ENCODE results near the gene MGMT.
"Not testable (repeated sequence)": the region's sequence is repeated elsewhere in the genome, so short reads cannot be mapped to it uniquely, and the experiment has no call there.

The MGMT gene

DNA sequence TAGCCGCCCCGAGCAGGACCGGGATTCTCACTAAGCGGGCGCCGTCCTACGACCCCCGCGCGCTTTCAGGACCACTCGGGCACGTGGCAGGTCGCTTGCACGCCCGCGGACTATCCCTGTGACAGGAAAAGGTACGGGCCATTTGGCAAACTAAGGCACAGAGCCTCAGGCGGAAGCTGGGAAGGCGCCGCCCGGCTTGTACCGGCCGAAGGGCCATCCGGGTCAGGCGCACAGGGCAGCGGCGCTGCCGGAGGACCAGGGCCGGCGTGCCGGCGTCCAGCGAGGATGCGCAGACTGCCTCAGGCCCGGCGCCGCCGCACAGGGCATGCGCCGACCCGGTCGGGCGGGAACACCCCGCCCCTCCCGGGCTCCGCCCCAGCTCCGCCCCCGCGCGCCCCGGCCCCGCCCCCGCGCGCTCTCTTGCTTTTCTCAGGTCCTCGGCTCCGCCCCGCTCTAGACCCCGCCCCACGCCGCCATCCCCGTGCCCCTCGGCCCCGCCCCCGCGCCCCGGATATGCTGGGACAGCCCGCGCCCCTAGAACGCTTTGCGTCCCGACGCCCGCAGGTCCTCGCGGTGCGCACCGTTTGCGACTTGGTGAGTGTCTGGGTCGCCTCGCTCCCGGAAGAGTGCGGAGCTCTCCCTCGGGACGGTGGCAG lies at the start of gene MGMT:
Gene MGMT, plus strand, starts transcription at position 539 of the 656 bp plus-strand sequence.
- DNase-seq (ENCODE audit: low read depth in 3 of 3), result peak; percentile 97 to 99 (median 98)

DNA sequence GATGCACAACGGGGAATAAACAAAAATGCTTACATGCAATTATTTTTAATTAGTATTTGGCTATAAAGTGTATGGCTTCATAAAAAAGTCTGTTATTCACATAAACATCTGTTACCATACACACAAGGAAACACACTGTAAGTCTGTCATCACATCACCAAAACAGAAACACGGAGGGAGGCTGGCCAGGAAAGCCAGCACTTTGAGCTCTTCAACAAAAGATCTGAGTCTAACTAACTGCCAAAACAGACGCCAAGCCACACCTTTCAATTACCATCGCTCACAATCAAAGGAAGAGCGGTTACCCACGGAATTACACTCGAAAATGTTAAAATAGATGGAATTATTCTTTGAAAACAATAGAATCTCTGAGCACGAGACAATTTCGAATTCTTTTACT lies 49.2 kb upstream of the MGMT start:
- no peak for DNase-seq (ENCODE audit: low read depth in 3 of 3)

DNA sequence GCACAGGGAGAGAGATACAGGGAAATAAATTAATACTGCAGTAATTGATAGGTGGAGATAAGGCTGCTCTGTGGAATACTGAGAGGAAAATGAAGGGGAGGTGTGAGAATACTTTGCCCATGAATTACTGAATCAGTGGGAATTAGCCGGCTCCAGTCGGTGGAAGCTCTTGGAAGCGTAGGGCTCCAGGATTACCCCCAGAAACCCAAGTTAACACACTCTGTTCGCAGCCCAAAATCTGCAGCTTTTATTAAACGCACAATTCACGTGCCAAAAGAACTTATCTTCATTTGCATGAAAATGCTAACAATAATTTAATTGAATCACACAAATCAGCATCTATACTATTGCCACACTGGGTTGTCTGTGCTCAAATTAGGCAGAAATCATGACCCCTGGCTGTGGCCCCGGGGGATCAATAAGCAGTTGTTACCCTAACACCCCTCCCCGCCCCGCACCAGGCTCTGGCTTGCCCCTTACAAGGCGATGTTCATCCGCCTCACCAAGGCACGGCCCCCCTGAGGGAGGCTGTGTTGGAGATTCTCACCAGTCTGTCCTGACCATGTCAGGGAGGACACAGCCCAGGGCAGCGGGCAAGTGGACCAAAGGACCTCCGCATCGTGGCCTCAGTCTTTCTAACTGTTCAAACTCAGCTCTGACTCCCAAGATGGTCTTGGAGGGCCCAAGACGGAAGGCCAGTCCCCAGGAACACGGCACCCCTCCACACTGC lies 48.4 kb upstream of the MGMT start:
- no peak for DNase-seq (ENCODE audit: low read depth in 3 of 3)

- no peak for DNase-seq (ENCODE audit: low read depth in 3 of 3)
These were observed 47.6 kb upstream of the MGMT start for GRCh38 chr10:129419397-129419796.

DNA sequence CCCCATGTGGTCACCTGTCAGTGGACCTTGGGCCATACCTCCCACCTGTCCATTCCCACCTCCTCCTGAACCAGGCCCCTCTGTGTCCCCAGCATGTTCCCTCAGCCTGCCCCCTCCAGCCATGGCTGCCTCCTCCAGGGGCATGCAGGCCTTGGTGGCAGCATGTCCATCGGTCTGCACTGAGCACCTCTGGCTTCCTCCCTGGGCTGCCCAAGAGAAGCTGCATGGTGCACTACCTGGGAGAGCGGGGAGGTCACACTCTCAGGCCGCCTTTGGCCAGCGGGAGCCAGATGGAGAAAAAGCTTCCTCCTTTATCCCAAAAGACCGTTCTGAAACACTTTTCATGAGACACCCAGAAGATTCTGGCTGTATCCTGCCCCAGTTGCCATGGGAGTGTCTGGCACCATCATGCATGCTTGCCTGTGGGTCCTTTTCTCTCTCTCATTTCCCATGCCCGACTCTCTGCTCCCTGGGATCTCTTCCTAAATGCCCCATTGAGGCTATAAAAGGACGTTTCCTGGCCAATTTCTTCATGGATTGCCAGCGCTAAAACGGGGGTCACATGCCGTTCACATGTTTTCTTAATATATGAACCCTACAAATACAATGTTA lies 45.5 kb upstream of the MGMT start:
- no peak for DNase-seq (ENCODE audit: low read depth in 3 of 3)

GRCh38 chr10:129424978-129425377 lies 42.1 kb upstream of the MGMT start:
- DNase-seq (ENCODE audit: low read depth in 3 of 3), result no peak

DNA sequence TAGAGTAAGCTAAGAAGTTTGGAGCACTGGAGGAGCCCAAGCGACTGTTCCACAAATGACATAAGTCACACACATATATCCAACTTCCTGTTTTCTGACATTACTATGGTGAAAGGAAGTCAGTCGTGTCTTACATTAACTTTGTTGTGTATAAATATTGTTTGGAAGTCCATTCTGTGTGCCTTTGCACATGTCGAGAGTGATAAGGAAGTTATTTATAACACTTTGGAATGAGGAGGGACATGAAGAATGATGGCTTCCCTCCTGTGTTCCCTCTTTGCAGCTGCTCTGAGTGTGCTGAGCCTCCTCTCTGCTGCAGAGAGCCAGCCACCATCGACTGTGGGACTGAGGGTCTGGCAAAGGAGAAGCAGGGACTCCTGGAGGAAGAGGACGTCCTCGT lies 40.4 kb upstream of the MGMT start:
- DNase-seq (ENCODE audit: low read depth in 3 of 3), result no peak

DNA sequence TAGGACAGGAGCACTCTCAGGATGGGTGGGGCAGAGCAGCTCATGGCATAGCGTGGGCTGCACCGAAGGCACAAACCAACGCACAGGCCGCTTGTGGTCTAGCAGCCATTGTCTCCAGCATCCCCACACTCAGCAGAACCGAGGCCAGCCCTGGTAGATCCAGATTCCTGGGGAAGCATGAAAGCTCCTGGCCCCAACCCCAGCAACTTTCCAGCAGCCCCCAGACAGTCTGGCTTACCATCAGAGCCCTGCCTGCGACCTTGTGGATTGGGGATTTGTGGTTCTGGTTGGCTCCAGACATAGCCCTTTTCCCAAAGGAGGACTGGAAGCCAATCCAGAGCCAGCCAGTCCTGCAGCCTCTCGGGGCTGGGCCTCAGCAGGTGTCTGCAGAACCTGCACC lies 33.8 kb upstream of the MGMT start:
- no peak for DNase-seq (ENCODE audit: low read depth in 3 of 3)

GRCh38 chr10:129435724-129436123 lies 31.3 kb upstream of the MGMT start:
- not testable (repeated sequence) for DNase-seq (ENCODE audit: low read depth in 3 of 3)

- no peak for DNase-seq (ENCODE audit: low read depth in 3 of 3)
These were observed 29.0 kb upstream of the MGMT start for GRCh38 chr10:129438024-129438423.

GRCh38 chr10:129440247-129440646 lies 26.8 kb upstream of the MGMT start:
- DNase-seq (ENCODE audit: low read depth in 3 of 3), result no peak

GRCh38 chr10:129440722-129441316 lies 26.2 kb upstream of the MGMT start:
- DNase-seq (ENCODE audit: low read depth in 3 of 3), result no peak

DNA sequence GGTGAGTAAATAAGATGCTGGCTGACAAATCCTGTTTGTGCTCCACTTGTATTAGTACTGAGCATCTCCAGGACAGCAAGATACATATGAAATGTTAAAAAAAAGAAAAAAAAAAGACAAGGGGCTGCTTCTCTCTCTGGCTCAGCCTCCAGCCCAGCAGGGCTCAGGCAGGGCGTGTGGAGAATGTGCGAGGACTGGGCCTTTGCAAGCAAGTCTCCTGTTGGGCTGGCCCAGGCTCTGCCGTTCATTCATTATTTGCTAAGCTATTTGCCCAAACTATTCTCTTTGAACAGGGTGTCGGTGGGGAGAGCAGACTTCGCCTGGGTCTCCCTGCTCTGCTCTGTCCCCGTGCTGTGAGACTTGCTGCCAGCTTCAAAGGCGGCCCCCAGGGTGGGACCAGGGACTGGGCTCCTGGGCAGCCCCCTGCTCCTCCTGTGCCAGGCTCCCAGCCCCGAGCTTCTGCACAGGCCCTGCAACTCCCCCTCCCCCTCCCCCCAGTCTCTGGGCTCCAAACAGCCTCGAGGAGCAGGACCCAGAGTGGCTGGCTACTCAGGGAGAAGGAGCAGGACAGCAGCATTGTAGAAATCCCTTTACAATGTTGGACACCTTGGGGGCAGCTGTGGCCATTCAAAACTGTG lies 25.6 kb upstream of the MGMT start:
- DNase-seq (ENCODE audit: low read depth in 3 of 3), result no peak

DNA sequence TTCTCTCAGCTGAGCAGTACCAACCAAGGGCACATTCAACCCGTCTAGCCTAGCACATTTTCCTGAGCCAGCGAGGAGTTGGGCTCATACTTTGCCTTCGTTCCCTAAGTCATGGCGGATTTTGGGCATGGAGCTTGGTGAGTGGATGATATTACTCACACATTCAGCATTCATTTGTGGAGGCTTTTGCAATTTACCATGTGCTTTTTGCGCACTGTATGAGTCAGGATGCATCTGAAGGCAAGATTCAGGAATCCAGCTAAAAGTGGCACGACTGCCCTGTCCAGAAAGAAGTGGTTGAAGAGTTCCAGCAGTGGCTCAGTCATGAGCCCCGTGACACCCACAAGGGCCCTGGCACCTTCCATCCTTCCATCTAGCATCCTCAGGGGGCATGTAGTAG lies 24.2 kb upstream of the MGMT start:
- DNase-seq (ENCODE audit: low read depth in 3 of 3), result no peak

DNA sequence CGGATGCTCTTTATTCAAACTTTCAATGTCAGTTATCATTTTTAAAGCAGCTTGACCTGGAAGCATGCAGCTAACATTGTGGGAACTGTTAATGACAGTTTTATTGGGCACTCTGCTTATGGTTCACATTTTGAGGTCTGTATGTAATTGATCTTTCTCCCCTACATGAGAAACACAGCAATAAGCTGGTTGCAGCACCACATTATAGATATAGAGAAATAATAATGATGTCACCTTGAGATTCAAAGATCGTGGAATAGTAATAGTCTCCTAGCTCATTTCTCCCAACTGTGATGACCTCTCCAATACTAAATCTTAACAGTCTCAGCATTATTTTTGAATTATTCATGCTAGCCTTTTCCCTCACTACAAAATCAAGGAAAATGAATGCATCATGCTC lies 22.7 kb upstream of the MGMT start:
- no peak for DNase-seq (ENCODE audit: low read depth in 3 of 3)

DNA sequence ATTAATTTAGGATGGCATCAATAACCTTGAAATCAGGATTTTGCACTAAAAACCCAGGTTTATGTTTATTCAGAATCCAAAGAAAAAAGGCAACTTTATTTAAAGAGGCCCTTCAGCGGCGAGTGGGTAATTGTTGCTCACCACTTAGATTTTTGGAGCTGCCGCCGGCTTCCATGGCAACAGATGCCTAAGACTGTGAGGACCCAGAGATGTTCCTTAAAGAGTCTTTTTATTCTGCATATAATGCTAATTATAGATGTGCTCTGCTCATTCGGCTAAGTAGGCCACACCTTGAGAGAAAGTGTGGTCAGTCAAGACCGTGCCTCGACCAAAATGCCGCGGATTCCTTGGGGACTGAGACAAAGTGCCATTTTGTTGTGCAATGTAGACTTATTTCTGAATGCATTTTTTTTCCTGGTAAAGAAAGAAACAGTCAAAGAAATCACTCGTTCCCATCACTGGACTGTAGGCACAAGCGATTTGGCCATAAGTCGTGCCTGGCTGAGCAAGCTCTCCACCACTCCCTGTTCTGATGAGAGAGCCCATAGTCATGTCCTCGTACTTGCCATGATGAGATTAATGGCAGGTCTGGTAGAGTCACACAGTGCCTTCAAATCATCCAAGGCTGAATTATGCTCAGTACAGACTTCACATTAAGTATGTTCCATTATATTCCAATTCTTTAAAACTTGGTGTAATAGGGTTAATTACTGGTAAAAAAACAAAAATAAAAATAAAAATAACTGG lies 21.4 kb upstream of the MGMT start:
- DNase-seq (ENCODE audit: low read depth in 3 of 3), result no peak

DNA sequence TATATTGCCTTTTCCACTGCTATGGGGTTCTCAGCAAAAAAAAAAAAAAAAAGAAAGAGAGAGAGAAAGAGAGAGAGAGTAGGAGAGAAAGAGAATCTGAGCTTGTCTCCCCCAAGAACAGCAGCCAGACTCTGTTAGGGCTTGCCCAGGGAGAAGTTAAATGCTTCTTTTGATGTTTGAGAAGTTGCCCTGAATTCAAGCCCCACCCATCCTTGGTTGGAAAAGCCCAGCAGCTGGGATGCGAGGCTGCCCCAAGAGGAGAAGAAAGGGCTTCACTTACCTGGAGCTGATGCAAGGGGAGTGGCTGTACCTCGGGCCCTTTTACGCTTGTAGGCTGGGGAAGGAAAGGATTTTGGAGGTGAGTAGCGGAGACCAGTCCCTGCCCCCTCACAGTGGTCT lies 20.9 kb upstream of the MGMT start:
- DNase-seq (ENCODE audit: low read depth in 3 of 3), result no peak

- no peak for DNase-seq (ENCODE audit: low read depth in 3 of 3)
These were observed 19.6 kb upstream of the MGMT start for GRCh38 chr10:129447486-129447885.

- DNase-seq (ENCODE audit: low read depth in 3 of 3), result no peak
These were observed 19.0 kb upstream of the MGMT start for GRCh38 chr10:129448086-129448485.

- DNase-seq (ENCODE audit: low read depth in 3 of 3), result no peak
These were observed 18.5 kb upstream of the MGMT start for GRCh38 chr10:129448539-129448938.

- DNase-seq (ENCODE audit: low read depth in 3 of 3), result no peak
These were observed 17.1 kb upstream of the MGMT start for GRCh38 chr10:129449893-129450292.

GRCh38 chr10:129450391-129450790 lies 16.6 kb upstream of the MGMT start:
- DNase-seq (ENCODE audit: low read depth in 3 of 3), result no peak

Data from stimulated activated CD4-positive, alpha-beta T cell treated with anti-CD3 and anti-CD28 coated beads, TNF-alpha, amount 100 ng/mL, for 4 hours (primary cell).